ENCODE results near the gene ORAI1.

ORAI1 gene

DNA sequence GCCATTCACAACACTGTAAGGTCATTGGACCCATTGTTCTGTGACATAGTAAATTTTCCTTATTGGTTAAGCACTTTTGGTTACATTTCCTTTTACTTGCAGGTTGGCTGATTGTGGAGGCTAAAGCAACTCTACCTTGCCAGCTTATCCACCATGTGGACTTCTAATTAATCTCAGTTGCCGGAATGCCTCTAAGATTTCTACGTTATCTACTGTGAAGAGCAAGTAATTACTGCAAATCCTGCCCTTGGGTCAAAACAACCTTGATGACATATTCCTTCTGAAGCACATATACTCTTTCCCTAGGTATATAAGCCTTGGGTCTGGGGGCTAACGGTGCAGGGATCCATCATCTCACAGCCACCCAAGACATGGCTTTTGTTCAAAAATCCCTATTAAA is 62.6 kb downstream of the ORAI1 start:
- Histone ChIP-seq H3K9ac (ENCODE audit: low read length) (no peak overlapping the region), H3K36me3 (ENCODE audit: control insufficient read depth, low read depth, low read length) (no peaks in the 10 kb centered on the region), H3K27ac (ENCODE audit: low read length) (no peak overlapping the region), H3K27me3 (ENCODE audit: control insufficient read depth, insufficient read depth, low read length) (no peaks in the 10 kb centered on the region), H3K4me3 (ENCODE audit: low read length) (no peak overlapping the region), H3K9me3 (ENCODE audit: control insufficient read depth, low read depth, low read length) (no peaks in the 10 kb centered on the region), H3K4me1 (ENCODE audit: control insufficient read depth, low read depth, low read length) (no peaks in the 10 kb centered on the region)

DNA sequence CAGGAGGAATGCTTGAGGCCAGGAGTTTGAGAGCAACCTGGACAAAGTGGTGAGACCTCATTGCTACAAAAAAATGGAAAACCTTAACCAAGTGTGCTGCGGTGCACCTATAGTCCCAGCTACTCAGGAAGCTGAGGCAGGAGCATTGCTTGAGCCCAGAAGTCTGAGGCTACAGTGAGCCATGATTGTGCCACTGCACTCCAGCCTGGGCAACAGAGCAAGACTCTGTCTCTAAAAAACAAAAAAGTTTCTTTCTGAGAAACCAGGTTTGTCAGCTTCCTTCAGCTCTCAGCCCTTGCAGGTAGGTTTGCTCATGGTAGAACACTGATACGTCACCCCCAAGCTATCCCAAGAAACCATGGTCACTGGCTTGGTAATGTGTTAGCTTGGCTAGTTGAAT is 63.1 kb downstream of the ORAI1 start:
- no peaks in the 10 kb centered on the region for H3K27me3 ChIP-seq (ENCODE audit: control insufficient read depth, insufficient read depth, low read length)
- no peaks in the 10 kb centered on the region for H3K9me3 ChIP-seq (ENCODE audit: control insufficient read depth, low read depth, low read length)

More for the DNA sequence above, 63.1 kb downstream of the ORAI1 start:
- Histone ChIP-seq H3K36me3 (ENCODE audit: control insufficient read depth, low read depth, low read length) (no peaks in the 10 kb centered on the region), H3K4me3 (ENCODE audit: low read length) (no peak overlapping the region), H3K4me1 (ENCODE audit: control insufficient read depth, low read depth, low read length) (no peaks in the 10 kb centered on the region), H3K9ac (ENCODE audit: low read length) (no peak overlapping the region), H3K27ac (ENCODE audit: low read length) (no peak overlapping the region)

All from iPS-18a (cell line).